Measurements from ENCODE around the gene TRPM3.
A peak's percentile ranks its signal among the peaks of the same experiment; 100 is the strongest.

TRPM3 gene

DNA sequence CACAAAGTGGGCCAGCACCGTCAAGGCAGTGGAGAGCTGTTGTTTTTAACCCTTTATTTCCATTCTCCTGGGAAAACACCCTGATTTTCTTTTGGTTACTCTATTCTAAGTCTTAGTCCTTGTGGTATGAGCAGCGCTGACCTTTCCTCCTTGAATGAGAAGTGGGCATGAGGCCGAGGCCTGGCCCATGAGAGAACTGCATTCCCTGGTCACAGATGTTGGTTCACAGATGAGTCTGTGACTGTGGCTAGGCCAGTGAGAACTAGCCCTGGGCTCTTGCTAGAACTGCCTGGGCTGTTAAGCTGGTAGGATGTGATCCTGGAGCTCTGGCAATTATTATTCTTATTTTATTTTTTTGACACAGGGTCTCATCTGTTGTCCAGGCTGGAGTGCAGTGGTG lies 635.3 kb downstream of the TRPM3 start:
- peaks cover 4% of the 10 kb centered on the region for H3K9me3 Mint-ChIP-seq
- peaks cover 9% of the 10 kb centered on the region for H3K27me3 Mint-ChIP-seq (ENCODE audit: low read depth, poor library complexity)
- H3K27ac Mint-ChIP-seq, result no peak overlapping the region
- TF ChIP-seq, protein P1, sequence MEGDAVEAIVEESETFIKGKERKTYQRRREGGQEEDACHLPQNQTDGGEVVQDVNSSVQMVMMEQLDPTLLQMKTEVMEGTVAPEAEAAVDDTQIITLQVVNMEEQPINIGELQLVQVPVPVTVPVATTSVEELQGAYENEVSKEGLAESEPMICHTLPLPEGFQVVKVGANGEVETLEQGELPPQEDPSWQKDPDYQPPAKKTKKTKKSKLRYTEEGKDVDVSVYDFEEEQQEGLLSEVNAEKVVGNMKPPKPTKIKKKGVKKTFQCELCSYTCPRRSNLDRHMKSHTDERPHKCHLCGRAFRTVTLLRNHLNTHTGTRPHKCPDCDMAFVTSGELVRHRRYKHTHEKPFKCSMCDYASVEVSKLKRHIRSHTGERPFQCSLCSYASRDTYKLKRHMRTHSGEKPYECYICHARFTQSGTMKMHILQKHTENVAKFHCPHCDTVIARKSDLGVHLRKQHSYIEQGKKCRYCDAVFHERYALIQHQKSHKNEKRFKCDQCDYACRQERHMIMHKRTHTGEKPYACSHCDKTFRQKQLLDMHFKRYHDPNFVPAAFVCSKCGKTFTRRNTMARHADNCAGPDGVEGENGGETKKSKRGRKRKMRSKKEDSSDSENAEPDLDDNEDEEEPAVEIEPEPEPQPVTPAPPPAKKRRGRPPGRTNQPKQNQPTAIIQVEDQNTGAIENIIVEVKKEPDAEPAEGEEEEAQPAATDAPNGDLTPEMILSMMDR (IDR thresholded peaks at IDR 0.05), result no peak
- H3K36me3 Mint-ChIP-seq (ENCODE audit: low read depth), result no peaks in the 10 kb centered on the region
- peaks cover 9% of the 10 kb centered on the region for H3K4me1 Mint-ChIP-seq
- no peak for DNase-seq
- H3K4me3 Mint-ChIP-seq, result no peak overlapping the region

DNA sequence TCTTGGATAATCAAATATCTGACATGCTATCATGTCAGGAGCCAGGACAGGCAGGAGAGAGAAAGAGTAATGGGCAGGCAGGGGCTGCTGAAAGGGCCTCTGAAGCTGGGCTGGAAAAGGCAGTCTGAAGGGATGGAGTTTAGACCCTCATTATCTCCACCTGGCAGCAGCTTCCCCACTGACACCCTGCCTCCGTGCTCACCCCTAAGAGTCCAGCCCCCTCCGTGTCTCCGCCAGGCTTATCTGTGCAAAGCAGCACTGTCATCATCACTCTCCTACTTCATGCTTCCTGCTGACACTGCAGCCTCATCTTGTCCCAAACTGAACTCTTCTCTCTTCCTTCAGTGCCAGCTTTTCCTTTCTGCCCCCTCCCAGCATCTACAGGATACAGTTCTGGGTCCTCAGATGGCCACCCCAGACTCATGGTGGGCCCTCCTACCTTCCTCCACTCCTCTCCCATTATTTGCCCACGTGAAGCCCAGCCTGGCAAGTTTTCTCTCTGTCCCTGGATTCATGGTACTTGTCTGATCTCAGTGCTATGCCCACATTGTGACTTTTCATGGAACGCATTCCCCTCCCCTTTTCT lies 636.1 kb downstream of the TRPM3 start:
- no peaks in the 10 kb centered on the region for H3K36me3 Mint-ChIP-seq (ENCODE audit: low read depth)
- no peak overlapping the region for H3K27ac Mint-ChIP-seq
- TF ChIP-seq, protein P1 (IDR thresholded peaks at IDR 0.05), result no peak
- H3K27me3 Mint-ChIP-seq (ENCODE audit: low read depth, poor library complexity), result peaks cover 12% of the 10 kb centered on the region
- no peak overlapping the region for H3K4me3 Mint-ChIP-seq
- peaks cover 4% of the 10 kb centered on the region for H3K9me3 Mint-ChIP-seq
- H3K4me1 Mint-ChIP-seq, result peaks cover 17% of the 10 kb centered on the region
- DNase-seq, result no peak

DNA sequence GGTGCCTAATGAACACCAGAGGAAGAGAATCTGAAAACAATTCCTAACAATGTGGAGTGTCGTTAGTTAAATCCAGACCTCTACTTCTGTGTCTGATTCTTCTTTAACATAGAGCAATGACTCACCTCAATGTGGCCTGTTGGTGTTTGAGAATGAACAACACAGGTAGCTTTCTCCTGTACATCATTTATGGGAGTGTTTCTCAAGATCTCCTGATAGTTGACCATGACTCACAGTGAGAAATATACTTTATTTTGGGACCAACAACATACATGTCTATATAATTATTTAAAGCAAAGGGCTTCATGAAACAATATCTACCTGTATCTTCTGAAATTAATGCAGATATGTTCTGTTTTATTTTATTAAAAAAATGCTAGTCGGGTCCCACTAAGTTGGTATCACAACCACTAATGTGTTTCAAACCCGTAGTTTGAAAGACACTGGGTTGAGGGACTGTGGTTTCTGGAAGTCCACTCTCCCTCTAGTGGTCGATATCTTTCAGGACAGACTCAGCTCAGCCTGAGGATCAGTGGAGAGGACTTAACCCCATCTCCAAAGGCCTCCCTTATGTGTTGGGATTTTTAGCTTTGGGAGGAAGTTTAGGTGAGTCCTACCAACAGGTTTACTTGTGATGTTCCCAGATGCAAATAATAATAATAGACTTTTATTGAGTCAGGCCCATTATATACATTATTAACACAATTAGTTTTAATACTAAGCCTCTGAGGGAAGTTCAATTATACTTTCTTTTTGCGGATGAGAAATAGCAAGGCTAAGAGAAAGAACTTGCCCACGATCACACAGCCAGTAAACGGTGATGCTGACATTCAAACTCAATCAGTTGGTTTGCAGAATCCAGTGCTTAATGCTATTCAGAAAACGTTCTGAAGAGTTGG lies 636.9 kb downstream of the TRPM3 start:
- H3K4me3 Mint-ChIP-seq, result no peak overlapping the region
- DNase-seq, result peak; percentile 12
- H3K4me1 Mint-ChIP-seq, result peaks cover 25% of the 10 kb centered on the region
- TF ChIP-seq, protein P1 (IDR thresholded peaks at IDR 0.05), result peak; percentile 64
- no peaks in the 10 kb centered on the region for H3K36me3 Mint-ChIP-seq (ENCODE audit: low read depth)
- peaks cover 14% of the 10 kb centered on the region for H3K27me3 Mint-ChIP-seq (ENCODE audit: low read depth, poor library complexity)
- H3K27ac Mint-ChIP-seq, result no peak overlapping the region
- peaks cover 4% of the 10 kb centered on the region for H3K9me3 Mint-ChIP-seq

DNA sequence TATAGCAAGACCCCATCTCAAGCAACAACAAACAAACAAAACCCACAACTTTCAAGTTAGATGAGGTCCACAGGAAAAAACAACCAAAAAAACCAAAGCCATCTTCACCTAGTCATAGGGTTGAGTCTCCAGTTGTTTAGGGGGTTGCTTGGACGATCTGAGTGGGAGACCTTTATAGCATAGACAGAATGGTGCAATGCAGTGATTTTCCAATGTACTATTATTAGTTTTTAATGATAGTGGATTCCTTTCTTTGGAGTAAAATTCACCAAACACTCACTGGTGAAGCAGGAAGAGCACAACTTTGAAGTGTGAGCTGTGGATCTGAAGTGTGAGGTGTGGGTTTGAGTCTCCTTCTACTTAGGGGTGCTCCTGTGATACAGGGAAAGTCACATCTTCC lies 640.0 kb downstream of the TRPM3 start:
- H3K4me1 Mint-ChIP-seq, result peaks cover 32% of the 10 kb centered on the region

DNA sequence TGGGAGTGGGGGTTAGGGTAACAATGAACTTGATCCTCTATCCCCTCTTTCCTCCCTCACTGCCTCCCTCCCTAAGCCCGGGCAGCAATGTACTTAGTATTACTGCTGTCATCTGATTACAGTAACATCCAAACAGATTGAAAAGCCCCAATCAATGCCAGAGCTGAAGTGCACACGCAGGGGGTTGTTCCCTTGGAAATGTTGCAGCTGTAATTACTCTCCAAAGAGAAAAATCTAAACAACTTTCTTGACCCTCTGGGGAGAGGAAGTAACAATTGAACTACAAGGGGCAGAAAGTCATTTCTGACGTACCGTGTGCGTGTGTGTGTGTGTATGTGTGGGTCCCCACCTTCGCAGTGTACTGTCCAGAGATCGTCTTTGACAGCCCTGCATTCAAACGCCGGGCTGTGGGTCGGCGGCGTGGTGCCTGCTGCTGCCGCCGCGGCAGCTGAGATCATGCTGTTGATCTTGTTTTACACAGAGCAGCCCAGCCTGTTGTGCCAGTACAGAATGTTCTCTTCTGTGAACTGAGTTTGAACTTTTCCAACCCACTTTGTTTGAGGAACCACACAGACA lies 640.9 kb downstream of the TRPM3 start:
- H3K4me1 Mint-ChIP-seq, result peaks cover 28% of the 10 kb centered on the region
- peak overlapping the region; percentile 60 for H3K27ac Mint-ChIP-seq
- peaks cover 4% of the 10 kb centered on the region for H3K9me3 Mint-ChIP-seq
- H3K4me3 Mint-ChIP-seq, result no peak overlapping the region
- peaks cover 15% of the 10 kb centered on the region for H3K27me3 Mint-ChIP-seq (ENCODE audit: low read depth, poor library complexity)
- DNase-seq, result no peak
- TF ChIP-seq, protein P1 (IDR thresholded peaks at IDR 0.05), result no peak
- H3K36me3 Mint-ChIP-seq (ENCODE audit: low read depth), result no peaks in the 10 kb centered on the region

More for the DNA sequence above, 640.0 kb downstream of the TRPM3 start:
- Mint-ChIP-seq H3K36me3 (ENCODE audit: low read depth) (no peaks in the 10 kb centered on the region), H3K9me3 (peaks cover 4% of the 10 kb centered on the region), H3K27ac (no peak overlapping the region), H3K4me3 (no peak overlapping the region), H3K27me3 (ENCODE audit: low read depth, poor library complexity) (peaks cover 15% of the 10 kb centered on the region)
- DNase-seq, result no peak
- TF ChIP-seq, protein P1 (IDR thresholded peaks at IDR 0.05), result no peak

All from nephron progenitor cell (in vitro differentiated cells).